ENCODE data around the gene PLA2G4E.

GRCh38 chr15:41948490-41948889, 72.4 kb downstream of the PLA2G4E start:
- TF ChIP-seq ZNF70 (CRISPR knock-in tag; IDR thresholded peaks at IDR 0.05) = no peak
- TF ChIP-seq ISL1 (CRISPR knock-in tag; IDR thresholded peaks at IDR 0.05) = no peak
- TF ChIP-seq CREB5 (CRISPR knock-in tag; IDR thresholded peaks at IDR 0.05; ENCODE audit: low read depth) = no peak
- no peak for TF ChIP-seq PPARA (CRISPR knock-in tag; IDR thresholded peaks at IDR 0.05; ENCODE audit: borderline replicate concordance)
- TF ChIP-seq ZFP30 (CRISPR knock-in tag; IDR thresholded peaks at IDR 0.05) = no peak
- no peak for TF ChIP-seq ZFP3 (CRISPR knock-in tag; IDR thresholded peaks at IDR 0.05)
